Measurements from ENCODE around the gene METTL16.

DNA sequence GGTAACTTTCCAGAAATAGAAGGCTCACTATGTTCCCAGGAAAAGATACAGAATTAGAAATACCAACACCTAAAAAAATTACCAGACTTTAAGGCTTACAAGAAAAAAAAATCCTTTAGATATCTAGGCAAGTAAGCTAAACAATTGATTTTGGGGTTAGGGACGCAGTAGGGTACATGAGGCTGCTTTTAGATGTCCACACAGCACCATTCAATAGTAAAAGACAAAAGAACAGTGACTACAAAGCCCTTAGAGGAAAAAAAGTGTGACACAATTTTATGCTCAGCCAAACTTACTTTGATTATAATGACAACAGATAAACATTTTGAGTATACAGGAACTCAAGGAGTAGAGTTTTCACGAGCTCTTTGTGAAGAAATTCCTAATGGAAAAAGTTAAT is 29.9 kb downstream of the METTL16 start:
- no peak for TF ChIP-seq POLR2AphosphoS5 (IDR thresholded peaks at IDR 0.05; ENCODE audit: control insufficient read depth, insufficient read depth, low read depth, low read length)
- TF ChIP-seq KDM1A (IDR thresholded peaks at IDR 0.05), result no peak

Measured in K562 (cell line).